Fibroblast of lung (primary cell): ENCODE data around the gene PLXNA4. TPM values are rescaled to one million over a fixed set of nuclear protein-coding genes. Genes with fewer than 3 reads are reported as not detected.

Experiments used
- DNase-seq, 2 donors: peaks; one replicate each; pipeline versions ENCODE4 v3.0.0 to v3.0.0-alpha.2; 2010; ENCODE audit warnings: low read depth in 2 of 2
- H2AFZ ChIP-seq: 2 replicates; pipeline ENCODE4 v1.5.1; 2012; ENCODE audit warnings: low read length, control low read depth, inconsistent platforms
- H3K27ac ChIP-seq: 2 replicates; pipeline ENCODE4 v1.5.1; 2011; ENCODE audit warnings: low read length, control low read depth; ENCODE audit not compliant: insufficient read depth
- H3K27me3 ChIP-seq: 2 replicates; pipeline ENCODE4 v1.5.1; 2011; ENCODE audit warnings: mild to moderate bottlenecking, low read length; ENCODE audit not compliant: control insufficient read depth, insufficient read depth
- H3K36me3 ChIP-seq: 2 replicates; pipeline ENCODE4 v1.5.1; 2011; ENCODE audit warnings: low read length; ENCODE audit not compliant: control insufficient read depth, insufficient read depth
- H3K4me1 ChIP-seq: 2 replicates; pipeline ENCODE4 v1.5.1; 2011; ENCODE audit warnings: low read length; ENCODE audit not compliant: control insufficient read depth, insufficient read depth; ENCODE audit errors: extremely low read depth
- H3K4me2 ChIP-seq: 2 replicates; pipeline ENCODE4 v1.5.1; 2011; ENCODE audit warnings: low read length, control low read depth; ENCODE audit not compliant: insufficient read depth; ENCODE audit errors: extremely low read depth
- H3K4me3 ChIP-seq, 4 experiments: fragments of 200-600 bp in 1 of 4; sonication (generic) in 1 of 4; replicated peaks in 1 of 4; 2 replicates each; pipeline ENCODE4 v1.5.1; 2011 to 2016; ENCODE audit warnings: low read length in 4 of 4, low read depth in 3 of 4, mild to moderate bottlenecking in 3 of 4, control low read depth in 2 of 4, inconsistent platforms in 1 of 4, mixed read lengths in 1 of 4; ENCODE audit not compliant: insufficient read depth in 1 of 4; ENCODE audit errors: control extremely low read depth in 1 of 4
- H3K79me2 ChIP-seq: 2 replicates; pipeline ENCODE4 v1.5.1; 2012; ENCODE audit warnings: mild to moderate bottlenecking, low read length, inconsistent platforms; ENCODE audit not compliant: control insufficient read depth, insufficient read depth
- H3K9ac ChIP-seq: 2 replicates; pipeline ENCODE4 v1.5.1; 2011; ENCODE audit warnings: mild to moderate bottlenecking, low read length, control low read depth; ENCODE audit not compliant: insufficient read depth
- H3K9me3 ChIP-seq: 2 replicates; pipeline ENCODE4 v1.5.1; 2012; ENCODE audit warnings: low read depth, low read length; ENCODE audit not compliant: control insufficient read depth, insufficient read depth
- H4K20me1 ChIP-seq: 2 replicates; pipeline ENCODE4 v1.5.1; 2011; ENCODE audit warnings: low read length; ENCODE audit not compliant: control insufficient read depth, insufficient read depth; ENCODE audit errors: extremely low read depth
- EZH2 ChIP-seq: IDR thresholded peaks from 2 replicates; pipeline ENCODE4 v1.5.1; 2012; ENCODE audit warnings: low read length, control low read depth, mild to moderate bottlenecking; ENCODE audit errors: missing control alignments
- polyA plus RNA-seq, 2 donors: library from polyadenylated mRNA; depleted of rRNA in 1 of 2; stranded (reverse) in 1 of 2; unstranded in 1 of 2; fragments of >200 nt; gene quantifications; 2 replicates each; pipeline ENCODE4 v1.2.1, GENCODE V29; 2011 to 2012; ENCODE audit warnings: missing spikeins in 1 of 2
- total RNA-seq: library from RNA; depleted of rRNA; stranded (reverse); fragments of >200 nt; gene quantifications from 2 replicates; pipeline ENCODE4 v1.2.1, GENCODE V29; 2014
- TF ChIP-seq, protein P1 (sequence below), 2 donors: IDR thresholded peaks in 1 of 2; conservative IDR thresholded peaks in 1 of 2; 1 replicate in 1 of 2; 2 replicates in 1 of 2; pipeline ENCODE4 v1.5.1; 2011 to 2012; ENCODE audit warnings: low read length in 2 of 2, control low read depth in 1 of 2, inconsistent platforms in 1 of 2, low read depth in 1 of 2, mild to moderate bottlenecking in 1 of 2

PLXNA4 gene
- total and polyA plus RNA-seq, 2 donors (not counting 1 experiment from before 2014, with no cell fraction given), result 1.2 to 1.5 TPM

DNA sequence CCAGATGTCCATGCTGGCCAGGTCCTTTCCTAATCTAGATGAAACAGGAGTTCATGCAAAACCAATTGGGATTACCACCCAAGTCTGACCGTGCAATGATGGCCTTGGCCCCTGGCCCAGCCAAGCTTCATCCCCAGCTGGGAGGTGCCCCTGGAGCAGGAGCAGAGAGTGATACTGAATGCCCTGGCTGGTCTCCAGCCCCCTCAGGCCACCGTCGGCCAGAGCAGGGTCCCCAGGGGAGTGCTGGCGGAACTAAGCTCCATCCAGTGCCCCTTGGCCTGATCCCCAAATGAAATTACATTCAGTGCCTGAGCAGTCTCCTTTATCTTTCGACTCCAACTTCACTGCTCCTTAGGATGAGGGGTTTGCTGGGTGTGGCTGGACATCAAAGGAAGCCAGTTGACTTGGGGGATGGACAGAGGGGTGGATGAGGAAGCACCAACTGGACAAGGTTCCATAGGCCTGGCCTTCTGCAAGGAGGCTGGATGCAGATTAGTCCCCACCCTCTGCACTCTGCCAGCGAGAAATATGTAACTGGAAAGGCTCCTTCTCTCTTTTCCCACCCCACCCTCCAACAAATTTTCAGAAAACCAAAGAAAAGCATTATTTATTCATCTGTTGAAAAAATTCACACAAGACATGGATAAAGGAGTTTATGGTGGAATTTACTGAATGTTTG, 275.5 kb downstream of the PLXNA4 start:
- Histone ChIP-seq H3K4me1 (peaks cover 5% of the 10 kb centered on the region), H3K79me2 (no peaks in the 10 kb centered on the region), H3K4me3 (no peak overlapping the region), H3K36me3 (no peaks in the 10 kb centered on the region), H3K4me2 (no peak overlapping the region), H3K27ac (no peak overlapping the region), H3K9ac (no peak overlapping the region), H3K9me3 (no peaks in the 10 kb centered on the region), H3K27me3 (no peaks in the 10 kb centered on the region), H2AFZ (no peak overlapping the region), H4K20me1 (no peaks in the 10 kb centered on the region)
- no peak for TF ChIP-seq EZH2
- TF ChIP-seq, protein P1, sequence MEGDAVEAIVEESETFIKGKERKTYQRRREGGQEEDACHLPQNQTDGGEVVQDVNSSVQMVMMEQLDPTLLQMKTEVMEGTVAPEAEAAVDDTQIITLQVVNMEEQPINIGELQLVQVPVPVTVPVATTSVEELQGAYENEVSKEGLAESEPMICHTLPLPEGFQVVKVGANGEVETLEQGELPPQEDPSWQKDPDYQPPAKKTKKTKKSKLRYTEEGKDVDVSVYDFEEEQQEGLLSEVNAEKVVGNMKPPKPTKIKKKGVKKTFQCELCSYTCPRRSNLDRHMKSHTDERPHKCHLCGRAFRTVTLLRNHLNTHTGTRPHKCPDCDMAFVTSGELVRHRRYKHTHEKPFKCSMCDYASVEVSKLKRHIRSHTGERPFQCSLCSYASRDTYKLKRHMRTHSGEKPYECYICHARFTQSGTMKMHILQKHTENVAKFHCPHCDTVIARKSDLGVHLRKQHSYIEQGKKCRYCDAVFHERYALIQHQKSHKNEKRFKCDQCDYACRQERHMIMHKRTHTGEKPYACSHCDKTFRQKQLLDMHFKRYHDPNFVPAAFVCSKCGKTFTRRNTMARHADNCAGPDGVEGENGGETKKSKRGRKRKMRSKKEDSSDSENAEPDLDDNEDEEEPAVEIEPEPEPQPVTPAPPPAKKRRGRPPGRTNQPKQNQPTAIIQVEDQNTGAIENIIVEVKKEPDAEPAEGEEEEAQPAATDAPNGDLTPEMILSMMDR (conservative IDR thresholded peaks at IDR 0.05 in 1 of 2, IDR thresholded peaks at IDR 0.05 in 1 of 2; ENCODE audit: low read depth in 1 of 2, low read length in 2 of 2), result no peak
- DNase-seq, result no peak

DNA sequence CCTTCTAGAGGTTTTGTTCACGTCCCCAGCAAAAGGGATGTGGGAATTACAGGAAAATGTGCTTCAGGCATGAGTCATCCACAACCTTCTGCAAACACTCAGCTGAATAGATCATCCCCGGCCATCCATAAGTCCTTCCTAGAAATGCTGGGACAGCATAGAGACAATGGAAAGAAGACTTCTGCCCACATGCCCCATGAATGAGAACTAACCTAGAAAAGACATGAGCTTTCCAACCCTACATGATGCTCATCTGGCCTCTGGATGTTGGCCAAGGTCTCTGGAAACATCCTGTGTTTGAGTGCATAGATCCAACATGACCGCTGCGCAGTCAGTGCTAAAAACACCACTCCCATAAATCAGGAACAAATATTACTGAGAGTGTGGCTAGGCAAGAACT, 277.5 kb downstream of the PLXNA4 start:
- Histone ChIP-seq H3K27ac (no peak overlapping the region), H3K4me2 (peak overlapping the region; percentile 25), H2AFZ (peak overlapping the region; percentile 9), H3K9ac (no peak overlapping the region), H3K27me3 (no peaks in the 10 kb centered on the region), H3K36me3 (no peaks in the 10 kb centered on the region), H4K20me1 (no peaks in the 10 kb centered on the region), H3K79me2 (no peaks in the 10 kb centered on the region), H3K4me3 (no peak overlapping the region), H3K9me3 (no peaks in the 10 kb centered on the region), H3K4me1 (peaks cover 5% of the 10 kb centered on the region)
- TF ChIP-seq, protein P1 (conservative IDR thresholded peaks at IDR 0.05 in 1 of 2, IDR thresholded peaks at IDR 0.05 in 1 of 2; ENCODE audit: low read depth in 1 of 2, low read length in 2 of 2), result no peak
- TF ChIP-seq EZH2, result no peak
- DNase-seq, result peak; percentile 60 to 86

DNA sequence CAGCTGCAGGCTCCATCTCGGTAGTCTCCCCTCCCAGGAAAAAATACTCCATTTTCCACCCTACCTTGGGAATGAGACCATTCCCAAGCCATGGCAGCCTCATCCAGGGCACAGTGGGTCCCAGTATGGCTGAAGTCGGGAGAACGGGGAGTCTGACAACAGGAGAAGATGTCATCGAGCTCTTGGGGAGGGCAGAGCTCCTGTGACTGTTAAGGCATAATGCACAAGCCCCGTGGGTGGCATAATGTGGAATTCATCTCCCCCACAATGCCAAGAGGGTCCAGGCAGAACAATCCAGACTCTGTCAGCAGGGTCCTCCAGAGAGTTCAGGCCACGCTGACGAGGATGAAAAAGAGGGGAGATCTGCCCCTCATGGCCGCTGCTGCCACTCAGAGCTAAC, 279.4 kb downstream of the PLXNA4 start:
- no peak overlapping the region for H2AFZ ChIP-seq
- H3K4me2 ChIP-seq, result no peak overlapping the region
- no peak overlapping the region for H3K4me3 ChIP-seq
- H3K27ac ChIP-seq, result no peak overlapping the region
- DNase-seq, result no peak
- TF ChIP-seq, protein P1 (conservative IDR thresholded peaks at IDR 0.05 in 1 of 2, IDR thresholded peaks at IDR 0.05 in 1 of 2; ENCODE audit: low read depth in 1 of 2, low read length in 2 of 2), result no peak
- TF ChIP-seq EZH2, result no peak
- H3K27me3 ChIP-seq, result no peaks in the 10 kb centered on the region
- no peaks in the 10 kb centered on the region for H4K20me1 ChIP-seq
- H3K9ac ChIP-seq, result no peak overlapping the region
- peaks cover 5% of the 10 kb centered on the region for H3K4me1 ChIP-seq
- H3K9me3 ChIP-seq, result no peaks in the 10 kb centered on the region
- H3K36me3 ChIP-seq, result no peaks in the 10 kb centered on the region
- no peaks in the 10 kb centered on the region for H3K79me2 ChIP-seq
